Fibroblast of mammary gland (primary cell): ENCODE measurements around the gene PLEKHF1.

Experiments
- DNase-seq: peaks from one replicate; pipeline ENCODE4 v3.0.0-alpha.2; 2010; ENCODE audit warnings: low read depth
- H3K4me3 ChIP-seq: 2 replicates; pipeline ENCODE4 v1.5.1; 2011; ENCODE audit warnings: low read depth, mild to moderate bottlenecking, low read length, moderate library complexity; ENCODE audit not compliant: control insufficient read depth
- CTCF ChIP-seq: conservative IDR thresholded peaks from 2 replicates; pipeline ENCODE4 v1.5.1; 2011; ENCODE audit warnings: low read depth, low read length, inconsistent platforms; ENCODE audit not compliant: control insufficient read depth, insufficient read depth

PLEKHF1 gene

DNA sequence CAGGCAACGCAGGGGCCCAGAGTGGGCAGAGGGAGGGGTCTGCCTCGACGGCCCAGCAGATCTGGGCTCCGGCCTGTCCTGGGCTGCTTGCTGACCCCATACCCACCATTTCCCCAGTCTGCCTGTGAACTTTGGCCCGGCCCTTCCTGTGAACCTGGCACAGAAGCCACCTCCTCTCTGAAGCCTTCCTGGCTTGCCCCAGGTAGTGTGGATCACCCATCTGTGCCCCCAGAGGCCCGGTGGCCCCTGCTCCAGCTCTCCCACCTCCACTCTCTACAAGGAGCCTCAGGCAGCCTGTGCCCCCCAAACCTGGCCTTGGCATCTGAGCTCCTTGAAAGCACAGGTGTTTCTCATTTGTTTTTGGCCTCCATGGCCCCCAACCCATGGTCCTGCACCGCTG is 15.7 kb downstream of the PLEKHF1 start:
- H3K4me3 ChIP-seq: no peak overlapping the region
- DNase-seq: no peak
- no peak for TF ChIP-seq CTCF

- H3K4me3 ChIP-seq: no peak overlapping the region
- no peak for DNase-seq
- no peak for TF ChIP-seq CTCF
These were observed 16.4 kb downstream of the PLEKHF1 start for GRCh38 chr19:29681422-29682235.

DNA sequence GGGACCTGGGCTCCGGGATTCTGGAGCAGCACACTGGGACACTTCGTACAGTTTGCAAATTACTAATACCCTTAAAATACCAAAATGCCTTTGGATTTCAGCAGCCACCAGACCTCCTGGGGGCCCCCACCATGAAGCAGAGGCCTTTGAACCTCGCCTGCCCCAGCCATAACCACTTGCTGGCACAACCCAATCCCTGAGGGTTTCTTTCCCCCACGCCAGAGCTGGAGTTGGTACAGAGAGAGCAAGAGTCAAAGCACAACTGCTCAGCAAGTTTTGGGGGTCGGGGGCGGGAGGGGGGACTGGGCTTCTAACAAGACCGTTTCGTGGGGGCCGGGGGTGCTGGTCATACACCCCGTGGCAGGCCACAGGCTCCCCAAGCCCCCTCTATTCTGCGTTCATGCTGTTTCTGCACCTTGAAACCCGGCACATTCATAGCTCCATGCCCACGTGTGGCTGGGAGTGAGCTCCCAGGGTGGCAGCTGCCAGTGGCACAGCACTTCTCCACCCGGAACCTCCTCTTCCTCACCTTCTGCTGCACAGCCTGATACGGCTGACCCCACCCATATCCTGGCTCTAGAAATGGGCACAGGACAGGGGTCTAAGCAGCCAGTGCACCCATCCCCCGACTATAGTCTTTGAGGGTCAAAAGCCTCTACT is 17.1 kb downstream of the PLEKHF1 start:
- TF ChIP-seq CTCF: no peak
- DNase-seq: no peak
- no peak overlapping the region for H3K4me3 ChIP-seq

GRCh38 chr19:29683009-29683408 is 17.7 kb downstream of the PLEKHF1 start:
- no peak overlapping the region for H3K4me3 ChIP-seq
- DNase-seq: peak; percentile 44
- TF ChIP-seq CTCF: no peak

DNA sequence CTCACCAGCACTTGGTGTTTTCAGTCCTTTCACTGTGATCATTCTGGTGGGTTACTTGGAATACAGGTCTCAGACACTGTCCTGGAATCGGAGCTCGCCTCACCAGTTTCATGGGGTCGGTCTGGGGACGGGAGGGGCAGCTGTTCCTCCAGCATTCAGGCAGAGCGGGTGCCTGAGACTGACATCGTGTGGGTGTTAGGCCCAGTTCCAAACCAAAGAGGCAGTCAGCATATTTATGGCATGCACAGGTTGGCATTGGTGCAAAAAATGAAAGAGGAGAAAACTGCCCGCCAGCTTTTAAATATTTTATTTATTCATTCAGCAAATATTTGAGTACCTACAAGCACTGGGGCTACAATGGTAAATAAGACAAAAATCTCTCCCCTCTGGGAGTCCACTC is 20.1 kb downstream of the PLEKHF1 start:
- no peak for TF ChIP-seq CTCF
- peak; percentile 52 for DNase-seq
- H3K4me3 ChIP-seq: no peak overlapping the region

GRCh38 chr19:29686285-29686805 is 21.1 kb downstream of the PLEKHF1 start:
- no peak for DNase-seq
- TF ChIP-seq CTCF: no peak
- H3K4me3 ChIP-seq: no peak overlapping the region
